ENCODE measurements around the gene FRMD1.

DNA sequence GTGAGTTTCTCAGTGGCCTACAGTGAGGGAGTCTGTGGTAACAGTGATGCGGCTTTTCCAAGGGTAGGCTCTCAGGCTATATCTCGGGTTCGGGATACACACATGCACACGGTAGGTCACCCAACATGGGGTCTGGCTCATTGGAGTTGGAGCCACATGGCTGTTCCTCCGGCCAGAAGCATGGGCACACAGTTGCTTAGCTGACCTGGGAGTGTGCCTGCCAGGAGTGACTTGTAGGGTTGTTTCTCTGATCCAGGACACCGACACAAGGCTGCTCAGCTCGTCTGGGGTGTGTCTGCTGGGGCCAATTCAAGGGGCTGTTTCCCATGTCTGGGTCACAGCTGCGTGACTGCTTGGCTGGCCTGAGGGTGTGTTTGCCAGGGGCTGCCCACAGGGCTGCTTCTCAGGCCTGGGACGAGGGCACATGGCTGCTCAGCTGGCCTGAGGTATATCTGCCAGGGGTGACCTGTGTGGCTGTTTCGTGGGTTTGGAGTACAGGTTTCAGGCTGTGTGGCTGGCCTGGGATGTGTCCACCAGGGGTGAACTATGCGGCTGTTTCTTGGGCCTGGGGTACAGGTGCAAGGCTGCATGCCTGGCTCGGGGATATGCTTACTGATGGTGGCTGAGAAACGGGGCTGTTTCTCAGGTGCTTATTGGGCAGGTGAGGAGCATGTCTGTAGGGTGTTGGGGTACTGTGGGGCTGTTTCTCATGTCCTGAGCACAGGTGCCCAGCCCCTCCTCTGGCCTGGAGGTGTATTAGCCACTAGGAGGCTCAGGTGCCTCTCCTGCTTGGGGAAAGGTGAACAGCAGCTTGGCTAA lies 66.4 kb downstream of the FRMD1 start:
- TF ChIP-seq, protein P1, sequence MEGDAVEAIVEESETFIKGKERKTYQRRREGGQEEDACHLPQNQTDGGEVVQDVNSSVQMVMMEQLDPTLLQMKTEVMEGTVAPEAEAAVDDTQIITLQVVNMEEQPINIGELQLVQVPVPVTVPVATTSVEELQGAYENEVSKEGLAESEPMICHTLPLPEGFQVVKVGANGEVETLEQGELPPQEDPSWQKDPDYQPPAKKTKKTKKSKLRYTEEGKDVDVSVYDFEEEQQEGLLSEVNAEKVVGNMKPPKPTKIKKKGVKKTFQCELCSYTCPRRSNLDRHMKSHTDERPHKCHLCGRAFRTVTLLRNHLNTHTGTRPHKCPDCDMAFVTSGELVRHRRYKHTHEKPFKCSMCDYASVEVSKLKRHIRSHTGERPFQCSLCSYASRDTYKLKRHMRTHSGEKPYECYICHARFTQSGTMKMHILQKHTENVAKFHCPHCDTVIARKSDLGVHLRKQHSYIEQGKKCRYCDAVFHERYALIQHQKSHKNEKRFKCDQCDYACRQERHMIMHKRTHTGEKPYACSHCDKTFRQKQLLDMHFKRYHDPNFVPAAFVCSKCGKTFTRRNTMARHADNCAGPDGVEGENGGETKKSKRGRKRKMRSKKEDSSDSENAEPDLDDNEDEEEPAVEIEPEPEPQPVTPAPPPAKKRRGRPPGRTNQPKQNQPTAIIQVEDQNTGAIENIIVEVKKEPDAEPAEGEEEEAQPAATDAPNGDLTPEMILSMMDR (IDR thresholded peaks at IDR 0.05), result no peak
- TF ChIP-seq POLR2A (IDR thresholded peaks at IDR 0.05) (no peak), EP300 (IDR thresholded peaks at IDR 0.05) (no peak)

All from upper lobe of left lung (tissue), 4 donors.